H54 (cell line): ENCODE measurements around the gene NUP50.

Experiments used
- DNase-seq: peaks from one replicate; pipeline ENCODE4 v3.0.0; 2011; ENCODE audit warnings: low spot score, mixed read lengths; ENCODE audit not compliant: insufficient read length
- FAIRE-seq: peaks from 3 replicates; lab custom pipeline; 2011; peaks lifted over from hg19 to GRCh38; lab: Jason Lieb, UNC
- POLR2A ChIP-seq: IDR thresholded peaks from 2 replicates; pipeline ENCODE4 v1.6.1; 2011; ENCODE audit warnings: low read depth, mild to moderate bottlenecking, low read length

NUP50 gene, protein sequence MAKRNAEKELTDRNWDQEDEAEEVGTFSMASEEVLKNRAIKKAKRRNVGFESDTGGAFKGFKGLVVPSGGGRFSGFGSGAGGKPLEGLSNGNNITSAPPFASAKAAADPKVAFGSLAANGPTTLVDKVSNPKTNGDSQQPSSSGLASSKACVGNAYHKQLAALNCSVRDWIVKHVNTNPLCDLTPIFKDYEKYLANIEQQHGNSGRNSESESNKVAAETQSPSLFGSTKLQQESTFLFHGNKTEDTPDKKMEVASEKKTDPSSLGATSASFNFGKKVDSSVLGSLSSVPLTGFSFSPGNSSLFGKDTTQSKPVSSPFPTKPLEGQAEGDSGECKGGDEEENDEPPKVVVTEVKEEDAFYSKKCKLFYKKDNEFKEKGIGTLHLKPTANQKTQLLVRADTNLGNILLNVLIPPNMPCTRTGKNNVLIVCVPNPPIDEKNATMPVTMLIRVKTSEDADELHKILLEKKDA

DNA sequence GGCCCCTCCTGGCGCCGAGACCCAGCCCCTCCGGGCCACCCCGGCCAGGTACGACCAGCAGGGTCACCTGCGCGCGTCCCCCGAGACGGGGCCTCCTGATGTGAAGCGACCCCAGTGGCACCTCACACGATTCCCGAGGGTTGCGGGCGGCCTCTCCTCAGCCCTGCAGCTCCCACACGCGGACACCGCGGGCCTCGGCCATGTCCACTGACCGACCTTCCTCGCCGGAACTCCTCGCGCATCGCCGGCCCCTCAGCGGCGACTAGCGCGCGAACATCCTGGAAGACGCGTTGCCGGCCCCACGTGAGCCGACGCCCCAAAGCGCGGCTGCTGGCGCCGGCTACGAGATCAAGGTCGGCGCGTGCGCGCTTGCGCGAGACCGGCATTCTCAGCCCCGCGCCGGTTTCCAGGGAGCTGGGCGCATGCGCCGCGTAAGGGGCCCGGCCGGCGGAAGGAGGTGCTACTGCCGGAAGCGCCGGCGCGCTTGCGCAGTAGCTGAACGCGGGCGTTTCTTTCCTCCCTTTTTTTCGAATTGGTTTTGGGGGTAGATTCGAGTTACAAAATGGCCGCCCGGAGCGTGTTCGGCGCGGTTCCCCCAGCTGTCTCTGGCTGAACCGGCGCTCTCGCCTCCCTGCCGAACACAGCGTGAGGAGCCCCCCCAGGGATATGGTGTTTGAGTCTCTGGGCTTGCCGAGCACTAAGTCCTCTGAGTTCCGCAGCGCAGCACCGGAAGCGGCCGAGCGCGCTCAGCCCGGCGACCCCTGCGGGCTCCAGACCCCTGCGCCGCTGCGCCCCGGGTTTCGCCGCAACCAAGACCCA is at the start of gene NUP50:
Gene NUP50, plus strand, starts transcription at position 475 of the 819 bp plus-strand sequence. CDS start 4,253 bp downstream, outside the sequence.
- DNase-seq (peak; percentile 89), FAIRE-seq (peak; percentile 53)
- peak; percentile 65; the same call in 1 of the 2 replicates for TF ChIP-seq POLR2A

DNA sequence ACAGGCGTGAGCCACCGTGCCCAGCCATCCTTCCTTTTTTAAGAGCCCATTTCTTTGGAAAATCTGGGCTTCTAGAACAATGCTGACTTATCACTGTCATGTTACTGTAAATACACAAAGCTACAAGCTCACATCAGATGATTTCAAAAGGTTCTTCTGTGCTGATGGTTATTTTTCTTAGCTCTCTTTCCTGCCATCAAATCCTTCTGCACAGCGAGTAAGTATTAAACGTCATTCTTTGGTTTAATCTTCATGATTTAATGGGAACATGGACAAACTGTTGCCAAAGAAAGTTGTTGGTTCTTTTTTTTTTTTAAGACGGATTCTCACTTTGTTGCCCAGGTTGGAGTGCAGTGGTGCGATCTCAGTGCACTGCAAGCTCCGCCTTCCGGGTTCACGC is 43.3 kb upstream of the NUP50 start:
- no peak for DNase-seq
- TF ChIP-seq POLR2A = no peak
- FAIRE-seq = no peak

DNA sequence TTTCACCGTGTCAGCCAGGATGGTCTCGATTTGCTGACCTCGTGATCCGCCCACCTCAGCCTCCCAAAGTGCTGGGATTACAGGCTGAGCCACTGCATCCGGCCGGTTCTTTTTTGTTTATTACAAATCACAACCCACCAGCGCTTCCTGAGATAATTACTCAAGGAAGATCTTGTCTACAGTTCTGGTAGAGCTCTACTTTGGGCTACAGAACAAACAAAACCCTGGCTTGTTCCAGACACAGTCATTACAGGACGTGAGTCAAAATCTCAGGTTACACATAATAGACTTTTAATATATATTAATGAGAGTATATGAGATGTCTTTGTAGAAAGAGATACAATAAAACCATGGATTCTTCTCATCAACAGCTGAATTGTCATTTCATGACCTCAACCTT is 42.8 kb upstream of the NUP50 start:
- TF ChIP-seq POLR2A = no peak
- no peak for DNase-seq
- no peak for FAIRE-seq

DNA sequence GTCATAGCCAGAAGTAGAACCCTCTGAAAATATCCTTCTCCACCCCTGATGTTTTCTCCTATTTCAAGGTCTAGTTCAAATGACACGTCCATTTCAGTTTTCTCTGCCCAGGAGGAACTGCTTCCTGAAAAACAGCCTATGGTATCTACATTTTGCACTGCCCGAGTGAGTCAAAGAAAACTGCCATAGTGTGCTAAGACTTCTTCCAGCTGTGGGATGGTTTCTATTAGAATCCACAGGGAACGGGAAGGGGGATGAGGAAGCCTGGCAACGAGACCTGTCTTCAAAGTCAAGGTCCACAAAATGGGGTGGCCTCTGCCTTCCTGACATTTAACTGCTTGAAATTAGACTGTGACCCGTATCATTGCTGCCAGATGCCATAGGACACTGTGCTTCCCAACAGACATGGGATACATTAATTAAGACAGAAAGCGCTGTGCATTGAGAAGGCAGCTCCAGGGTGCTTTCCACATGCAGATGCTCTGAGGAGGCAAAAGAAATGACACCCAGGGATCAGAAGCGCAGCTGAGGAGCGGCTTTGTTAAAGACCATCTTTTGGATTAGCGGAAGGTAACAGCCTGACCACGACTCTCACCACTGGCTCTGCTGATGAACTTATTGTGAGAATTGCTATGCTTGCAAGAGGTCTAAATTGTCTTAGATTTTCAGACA is 39.4 kb upstream of the NUP50 start:
- DNase-seq (no peak), FAIRE-seq (no peak)

DNA sequence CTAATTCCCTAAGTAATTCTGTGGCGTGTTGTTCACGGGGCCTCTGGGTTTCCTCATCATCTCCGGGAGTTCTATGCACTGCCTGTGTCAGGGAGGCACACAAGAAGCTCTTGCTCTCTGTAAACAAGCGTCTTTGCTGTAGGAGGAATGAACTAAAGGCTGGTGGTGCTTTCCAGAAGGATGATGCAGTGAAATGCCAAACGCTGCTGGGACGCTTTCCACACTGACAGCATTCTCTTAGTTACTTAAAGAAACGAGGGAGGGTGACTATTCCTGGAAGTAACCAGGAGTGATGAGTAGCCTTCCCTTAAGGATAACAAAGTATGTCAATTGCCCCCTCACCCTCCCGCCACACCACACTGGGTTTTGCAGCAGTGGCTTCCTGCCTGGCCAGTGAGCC is 38.5 kb upstream of the NUP50 start:
- no peak for DNase-seq
- no peak for FAIRE-seq
- no peak for TF ChIP-seq POLR2A

More for the DNA sequence above, 39.4 kb upstream of the NUP50 start:
- TF ChIP-seq POLR2A = no peak

DNA sequence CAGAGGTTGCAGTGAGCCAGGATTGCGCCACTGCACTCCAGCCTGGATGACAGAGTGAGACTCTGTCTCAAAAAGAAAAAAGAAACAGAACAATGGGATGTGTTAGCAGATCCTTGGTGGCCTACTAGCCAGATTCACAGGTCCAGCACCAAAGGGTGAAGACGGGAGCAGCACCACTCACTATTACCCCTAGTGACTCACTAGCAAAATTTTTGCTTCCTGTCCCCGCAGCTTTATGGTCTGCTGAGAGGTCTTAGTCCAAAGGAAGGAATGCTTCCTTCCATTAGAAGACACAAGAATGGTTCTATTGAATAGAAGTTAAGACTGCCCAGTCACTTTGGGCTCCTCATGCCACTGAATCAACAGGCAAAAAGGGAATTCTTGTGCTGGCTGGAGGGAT is 35.9 kb upstream of the NUP50 start:
- FAIRE-seq = no peak

DNA sequence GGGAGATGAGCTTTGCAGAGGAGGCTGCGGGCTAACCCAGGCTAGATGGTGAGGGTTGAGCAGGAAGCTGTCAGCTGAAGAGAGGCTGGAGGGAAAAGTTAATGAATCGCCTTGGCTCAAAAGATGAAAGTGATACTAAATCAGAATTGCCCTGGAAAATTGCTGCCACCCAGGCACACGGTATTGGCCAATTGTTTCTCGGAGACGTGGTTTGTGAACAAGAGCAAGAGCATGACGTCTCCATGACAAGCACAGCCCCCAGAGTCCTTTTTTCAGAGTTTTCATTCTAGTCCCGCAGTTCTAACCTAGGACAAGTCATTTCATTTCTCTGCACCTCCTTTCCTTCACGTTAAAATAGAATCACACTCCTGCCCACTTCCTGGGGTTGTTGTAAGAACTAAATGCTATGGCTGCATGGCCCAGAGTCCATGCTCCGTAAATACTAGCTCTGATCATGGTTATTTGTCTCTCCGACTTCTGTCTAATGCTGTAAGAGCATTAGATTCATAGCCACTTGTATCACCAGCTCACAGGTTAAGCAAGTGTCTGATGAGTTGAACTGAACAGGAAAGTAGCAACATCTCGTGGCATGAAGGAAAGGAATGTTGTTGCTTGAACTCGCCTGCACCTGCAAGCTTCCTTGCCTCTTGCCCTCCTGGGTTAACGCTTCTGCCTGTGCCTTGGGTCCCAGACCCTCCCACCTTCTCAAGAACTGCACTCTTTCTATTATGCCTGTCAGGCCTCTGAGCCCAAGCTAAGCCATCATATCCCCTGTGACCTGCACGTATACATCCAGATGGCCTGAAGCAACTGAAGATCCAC is 33.8 kb upstream of the NUP50 start:
- no peak for TF ChIP-seq POLR2A
- DNase-seq (no peak), FAIRE-seq (no peak)

More for the DNA sequence above, 35.9 kb upstream of the NUP50 start:
- TF ChIP-seq POLR2A = no peak
- DNase-seq = peak; percentile 15

DNA sequence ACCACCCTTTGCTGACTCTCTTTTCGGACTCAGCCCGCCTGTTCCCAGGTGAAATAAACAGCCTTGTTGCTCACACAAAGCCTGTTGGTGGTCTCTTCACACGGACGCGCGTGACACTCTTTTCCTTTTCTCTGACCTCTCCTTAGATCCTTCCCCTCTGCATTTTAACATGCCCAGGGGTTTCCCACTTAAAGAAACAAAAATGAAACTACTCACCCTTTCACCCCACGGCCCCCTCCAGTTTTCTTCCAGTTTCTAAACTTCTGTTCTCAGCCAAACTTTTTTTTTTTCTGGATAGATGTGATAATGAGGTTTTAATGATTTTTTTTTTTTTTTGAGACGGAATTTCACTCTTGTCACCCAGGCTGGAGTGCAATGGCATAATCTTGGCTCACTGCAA is 32.8 kb upstream of the NUP50 start:
- no peak for TF ChIP-seq POLR2A
- no peak for FAIRE-seq
- no peak for DNase-seq

DNA sequence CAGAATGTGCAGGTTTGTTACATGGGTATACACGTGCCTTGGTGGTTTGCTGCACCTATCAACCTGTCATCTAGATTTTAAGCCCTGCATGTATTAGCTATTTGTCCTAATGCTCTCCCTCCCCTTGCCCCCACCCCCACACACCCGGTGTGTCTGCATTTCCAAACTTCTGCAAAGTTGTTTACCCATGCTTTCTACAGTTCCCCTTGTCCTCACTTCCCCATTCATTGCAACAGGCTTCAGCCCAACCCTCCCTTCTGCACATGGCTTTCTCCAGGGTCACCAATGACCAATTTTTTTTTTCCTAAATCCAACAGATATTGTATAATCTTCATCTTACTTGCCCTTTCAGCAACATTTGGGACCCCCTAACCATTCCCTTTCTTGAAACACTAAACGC is 32.0 kb upstream of the NUP50 start:
- DNase-seq (no peak), FAIRE-seq (no peak)
- no peak for TF ChIP-seq POLR2A

DNA sequence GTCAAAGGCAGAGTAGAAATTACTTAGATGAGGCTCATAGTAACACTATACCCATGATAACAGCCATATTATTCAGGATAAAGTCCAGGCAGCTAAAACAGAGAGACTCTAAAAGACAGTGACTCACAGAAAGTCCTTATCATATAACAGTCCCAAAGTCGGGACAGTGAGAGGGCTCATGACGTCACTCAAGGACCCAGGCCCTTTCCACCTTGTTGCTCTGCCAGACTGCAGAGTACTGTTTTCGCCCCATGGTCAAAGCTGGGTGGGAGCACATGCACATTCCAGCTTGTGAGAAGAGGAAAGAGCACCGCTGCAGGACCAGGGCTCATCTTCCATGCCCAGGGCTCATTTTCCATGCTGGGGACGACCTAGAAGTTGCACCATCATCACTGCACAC is 29.4 kb upstream of the NUP50 start:
- no peak for DNase-seq
- FAIRE-seq = no peak
- no peak for TF ChIP-seq POLR2A

DNA sequence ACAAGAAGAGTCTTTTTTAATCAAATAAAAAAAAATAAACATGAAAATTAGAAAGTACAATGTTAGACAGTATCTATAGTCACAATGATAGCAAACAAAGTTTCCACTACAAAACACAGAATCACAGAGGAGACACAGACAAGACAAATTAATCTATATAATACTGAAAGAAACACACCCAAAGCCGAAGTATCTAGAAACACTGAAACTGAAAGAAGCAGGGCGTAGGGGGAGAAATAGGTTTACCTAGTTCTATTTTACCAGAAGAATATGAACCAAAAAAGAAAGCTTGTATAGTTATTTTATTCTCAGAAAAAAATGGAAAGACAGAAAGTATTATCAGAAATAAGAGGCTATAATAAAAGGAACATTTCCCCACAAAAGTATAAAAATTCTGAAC is 27.1 kb upstream of the NUP50 start:
- DNase-seq (no peak), FAIRE-seq (no peak)
- no peak for TF ChIP-seq POLR2A

DNA sequence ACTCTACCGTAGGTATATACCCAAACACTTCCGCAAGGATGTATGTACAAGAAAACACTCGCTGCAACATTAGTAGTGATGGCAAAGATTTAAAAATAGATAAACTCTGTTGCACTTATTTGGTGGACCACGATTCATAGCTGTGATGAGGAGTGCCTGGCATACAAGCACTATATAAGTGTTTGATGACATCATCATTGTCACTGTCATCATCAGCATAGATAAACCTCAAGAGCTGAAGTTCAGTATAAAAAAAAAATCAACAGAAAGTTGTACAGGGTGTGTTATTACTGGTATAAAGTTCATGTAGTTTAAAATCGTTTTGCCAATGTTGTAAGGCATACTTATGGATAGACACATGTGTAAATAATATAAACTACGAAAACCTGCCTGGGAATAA is 24.0 kb upstream of the NUP50 start:
- no peak for TF ChIP-seq POLR2A
- no peak for DNase-seq
- FAIRE-seq = no peak

DNA sequence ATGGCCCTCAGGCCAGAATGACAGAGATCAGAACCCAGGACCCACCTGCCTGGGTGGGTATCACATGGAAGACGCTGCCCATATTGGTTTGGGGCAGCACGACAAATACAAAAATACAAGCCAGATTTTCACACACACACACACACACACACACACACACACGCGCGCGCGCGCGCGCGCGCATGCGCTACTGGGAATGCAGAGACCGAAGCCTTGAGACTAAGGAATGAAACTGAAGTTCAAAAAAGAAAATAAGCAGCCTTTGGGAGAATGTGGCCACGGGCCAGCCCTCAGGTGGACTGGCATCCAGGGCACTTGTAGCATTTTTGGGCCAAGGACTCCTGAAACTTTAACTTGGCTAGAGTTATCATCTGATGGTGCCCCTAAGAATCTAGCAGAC is 21.3 kb upstream of the NUP50 start:
- DNase-seq (no peak), FAIRE-seq (no peak)
- no peak for TF ChIP-seq POLR2A
